ENCODE results near the gene CASK.

The CASK gene

DNA sequence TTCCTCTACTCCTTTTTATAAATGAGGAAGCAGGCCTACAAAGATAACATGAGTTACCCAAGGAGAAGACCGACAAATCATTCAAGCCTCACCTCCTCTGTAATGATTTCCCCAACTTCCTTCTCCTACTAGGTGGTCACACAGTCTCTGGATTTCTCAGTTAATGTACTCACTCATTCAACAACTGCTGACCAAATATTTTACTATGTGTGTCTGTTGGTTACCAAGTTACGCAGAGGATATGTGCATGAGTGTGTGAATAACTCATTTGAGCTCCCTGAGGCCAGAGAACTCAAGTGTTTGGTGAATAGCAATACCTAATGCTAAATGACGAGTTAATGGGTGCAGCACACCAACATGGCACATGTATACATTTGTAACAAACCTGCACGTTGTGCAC is 10.4 kb downstream of the CASK start:
- DNase-seq (ENCODE audit: low spot score), result no peak

DNA sequence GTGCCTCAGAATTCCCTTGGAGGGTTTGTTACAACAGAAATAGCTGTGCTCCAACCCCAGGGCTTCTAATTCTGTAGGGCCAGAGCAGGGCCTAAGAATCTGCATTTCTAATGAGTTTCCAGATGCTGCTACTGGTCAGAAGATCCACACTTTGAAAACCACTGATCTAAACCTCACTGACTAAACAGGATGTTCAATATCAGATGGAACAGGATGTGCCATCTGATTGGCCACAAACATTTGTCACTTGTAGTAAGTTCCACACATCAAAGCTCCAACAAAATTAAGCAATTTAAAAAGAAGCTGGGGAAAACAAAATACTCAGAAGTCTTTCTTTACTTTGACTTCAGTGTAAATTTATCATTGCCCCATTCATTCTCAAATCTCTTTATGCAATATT is 14.3 kb downstream of the CASK start:
- DNase-seq (ENCODE audit: low spot score), result no peak

DNA sequence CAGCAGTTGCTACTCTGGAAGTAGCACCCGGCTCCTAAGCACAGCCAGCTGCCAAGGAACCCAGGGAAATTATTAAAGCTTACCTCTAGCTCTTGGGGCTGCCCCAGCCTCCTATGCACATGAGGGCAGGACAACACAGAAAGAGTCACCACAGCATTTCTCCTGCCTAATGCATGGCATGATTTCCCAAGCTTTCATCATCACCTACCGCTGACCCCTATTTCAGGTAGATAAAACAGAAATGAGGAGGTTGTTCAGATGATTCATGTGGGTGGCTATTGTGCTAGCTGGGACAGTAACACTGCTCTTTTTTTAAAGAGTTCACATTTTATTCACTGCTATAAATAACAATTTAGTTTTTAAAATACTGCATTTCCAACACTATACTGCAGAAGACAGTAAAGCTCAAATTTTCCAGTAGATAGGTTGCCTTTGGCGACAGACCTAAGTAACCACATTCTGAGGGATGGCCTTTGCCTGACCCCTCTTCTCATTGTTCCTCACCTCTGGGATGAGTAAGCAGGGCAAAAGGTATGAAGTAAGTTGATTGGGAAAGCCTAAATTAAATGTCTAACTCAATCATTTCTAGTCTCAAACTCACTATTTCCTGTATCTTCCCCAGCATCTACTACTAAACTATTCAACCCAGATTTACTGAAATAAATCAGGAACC is 16.7 kb downstream of the CASK start:
- DNase-seq (ENCODE audit: low spot score), result no peak

DNA sequence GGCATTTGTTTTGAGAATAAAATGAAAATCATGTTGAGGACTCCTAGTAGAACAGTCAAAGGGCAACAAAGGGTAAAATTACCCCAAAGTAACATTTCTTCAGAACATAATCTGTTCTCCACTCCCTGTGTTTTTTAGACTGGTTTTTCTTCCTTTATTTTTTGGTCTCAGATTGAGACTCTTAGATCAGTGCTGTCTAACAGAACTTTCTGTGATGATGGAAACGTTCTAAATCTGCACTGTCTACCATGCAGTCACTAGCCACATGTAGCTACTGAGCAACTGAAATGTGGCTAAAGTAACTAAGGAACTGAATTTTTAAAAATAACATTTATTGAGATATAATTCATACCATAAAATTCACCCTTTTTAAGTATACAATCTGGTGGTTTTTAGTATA is 19.8 kb downstream of the CASK start:
- DNase-seq (ENCODE audit: low spot score), result no peak

DNA sequence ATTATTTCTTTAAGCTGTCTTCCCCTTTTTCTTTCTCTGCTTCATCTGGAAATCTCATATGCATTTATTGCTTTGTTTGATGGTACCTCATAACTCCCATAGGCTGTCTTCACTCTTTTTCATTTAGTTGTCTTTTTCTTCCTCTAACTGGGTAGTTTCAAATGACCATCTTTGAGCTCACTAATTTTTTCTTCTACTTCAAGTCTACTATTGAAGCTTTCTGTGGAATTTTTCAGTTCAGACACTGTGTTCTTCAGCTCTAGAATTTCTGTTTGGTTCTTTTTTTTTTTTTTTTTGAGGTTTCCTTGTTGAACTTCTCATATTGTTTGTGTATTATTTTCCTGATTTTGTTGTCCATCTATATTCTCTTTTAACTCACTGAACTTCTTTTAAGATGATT is 23.0 kb downstream of the CASK start:
- DNase-seq (ENCODE audit: low spot score), result no peak

DNA sequence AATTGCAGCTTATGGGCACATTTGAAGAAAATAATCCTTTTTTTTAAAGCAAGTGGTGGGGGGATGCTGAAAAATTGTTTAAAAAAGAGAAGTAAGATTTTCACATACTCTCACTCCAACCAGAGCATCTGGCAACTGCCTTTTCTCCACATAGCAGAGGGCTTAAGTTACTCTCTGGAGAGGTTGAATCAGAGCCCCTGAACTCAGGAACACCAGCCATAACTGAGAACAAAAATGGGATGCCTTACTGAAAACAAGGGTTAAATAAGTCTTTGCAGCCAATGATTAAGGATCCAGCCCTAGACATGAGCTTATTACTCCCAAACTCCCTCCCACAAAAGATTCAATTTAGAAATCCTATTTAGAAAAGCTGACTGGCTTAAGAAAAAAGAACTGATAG is 27.5 kb downstream of the CASK start:
- DNase-seq (ENCODE audit: low spot score), result no peak

DNA sequence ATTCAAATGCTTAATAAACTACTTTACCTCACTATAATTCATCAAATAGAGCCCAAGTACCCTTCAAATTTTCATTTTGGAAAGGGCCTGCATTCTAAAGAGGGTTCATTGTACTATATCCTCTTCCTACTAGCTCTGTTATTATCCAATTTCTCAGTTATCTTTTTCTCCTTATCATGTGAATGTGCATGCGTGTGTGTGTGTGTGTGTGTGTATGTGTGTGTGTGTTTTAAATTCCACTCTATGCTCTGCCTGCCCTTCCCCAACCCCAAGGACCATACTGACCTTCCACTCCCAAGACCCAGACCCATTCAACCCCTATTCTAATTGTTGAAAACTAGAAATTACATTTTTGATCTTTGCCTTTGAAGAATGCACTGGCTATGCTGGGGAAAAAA is 33.3 kb downstream of the CASK start:
- DNase-seq (ENCODE audit: low spot score), result no peak

DNA sequence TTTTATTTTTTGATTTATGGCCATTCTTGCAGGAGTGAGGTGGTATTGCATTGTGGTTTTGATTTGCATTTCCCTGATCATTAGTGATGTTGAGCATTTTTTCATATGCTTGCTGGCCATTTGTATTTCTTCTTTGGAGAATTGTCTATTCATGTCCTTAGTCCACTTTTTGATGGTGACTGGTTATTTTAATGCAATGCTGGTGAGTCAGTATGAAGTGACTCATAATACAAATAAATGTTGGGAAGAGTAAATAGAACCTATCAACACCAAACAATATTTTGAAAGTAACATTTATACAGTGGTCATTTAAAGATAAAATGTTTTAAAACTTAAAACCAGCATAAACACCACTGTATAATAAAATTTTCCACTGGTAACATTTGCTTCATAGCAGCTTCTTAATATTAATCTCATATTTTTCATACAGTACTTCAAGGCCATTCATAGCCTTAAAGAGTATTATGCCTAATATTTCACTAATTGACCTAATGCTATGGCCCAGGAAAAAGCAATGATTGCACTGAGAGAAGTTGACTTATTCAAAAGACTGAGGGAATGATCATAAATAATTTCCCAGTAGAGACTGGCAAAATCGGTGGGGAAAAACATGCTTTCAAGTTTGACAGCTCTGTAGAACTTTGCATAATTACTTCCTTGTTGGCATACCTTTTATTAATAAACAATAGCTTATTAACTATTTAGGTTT is 33.9 kb downstream of the CASK start:
- DNase-seq (ENCODE audit: low spot score), result no peak

DNA sequence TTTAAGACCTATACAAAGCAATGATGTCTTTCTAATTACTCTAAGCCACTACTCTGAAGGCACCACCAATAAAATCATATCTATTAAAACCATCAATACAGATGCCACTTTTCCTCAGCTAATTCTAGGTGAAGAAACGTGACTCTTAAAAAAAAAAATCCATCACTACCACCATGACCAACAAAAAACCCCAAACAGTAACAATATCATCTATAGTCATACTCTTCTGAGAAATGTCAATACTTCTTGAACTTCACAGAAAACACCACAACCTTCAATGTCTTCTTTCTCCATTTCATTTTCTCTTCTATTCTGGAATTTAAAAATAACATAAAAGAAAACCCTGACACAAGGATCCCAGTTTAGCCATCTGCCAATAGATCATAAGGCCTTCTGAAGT is 35.7 kb downstream of the CASK start:
- DNase-seq (ENCODE audit: low spot score), result no peak

DNA sequence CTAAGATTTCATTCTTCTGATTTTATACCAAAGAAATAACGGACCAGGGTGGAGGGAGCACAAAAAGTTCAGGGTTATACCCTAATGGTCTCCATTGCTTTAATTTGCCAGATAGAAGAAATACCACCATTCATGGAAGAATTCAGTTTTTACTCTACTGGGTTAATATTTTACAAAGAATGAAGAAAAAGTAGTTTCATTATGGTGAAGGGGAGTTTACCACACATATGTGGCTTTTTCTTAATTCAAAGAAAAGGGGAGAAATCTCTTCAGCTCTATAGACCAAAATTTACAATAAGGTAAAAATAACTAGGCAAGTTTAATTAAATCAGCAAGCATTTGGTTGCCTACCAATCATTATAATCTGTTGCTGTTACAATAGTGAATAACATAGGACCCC is 37.6 kb downstream of the CASK start:
- DNase-seq (ENCODE audit: low spot score), result no peak

DNA sequence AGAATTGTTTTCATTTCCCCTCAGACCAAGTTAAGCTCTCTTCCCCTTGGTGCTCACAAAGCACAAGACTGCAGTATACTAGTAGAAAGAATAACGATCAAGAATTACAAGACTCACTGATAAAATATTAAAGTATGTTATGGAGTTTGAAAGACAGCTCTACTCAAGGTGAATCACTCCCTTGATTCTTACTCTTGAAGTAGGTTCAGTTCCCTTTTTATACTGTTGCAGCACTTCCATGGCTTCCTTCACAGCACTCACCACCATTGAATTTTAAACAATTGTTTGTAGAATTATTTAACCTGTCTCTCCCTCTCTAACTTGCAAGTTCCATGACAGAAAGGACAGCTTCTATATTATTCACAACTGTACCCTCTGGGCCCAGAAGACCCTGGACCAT is 42.2 kb downstream of the CASK start:
- no peak for DNase-seq (ENCODE audit: low spot score)

DNA sequence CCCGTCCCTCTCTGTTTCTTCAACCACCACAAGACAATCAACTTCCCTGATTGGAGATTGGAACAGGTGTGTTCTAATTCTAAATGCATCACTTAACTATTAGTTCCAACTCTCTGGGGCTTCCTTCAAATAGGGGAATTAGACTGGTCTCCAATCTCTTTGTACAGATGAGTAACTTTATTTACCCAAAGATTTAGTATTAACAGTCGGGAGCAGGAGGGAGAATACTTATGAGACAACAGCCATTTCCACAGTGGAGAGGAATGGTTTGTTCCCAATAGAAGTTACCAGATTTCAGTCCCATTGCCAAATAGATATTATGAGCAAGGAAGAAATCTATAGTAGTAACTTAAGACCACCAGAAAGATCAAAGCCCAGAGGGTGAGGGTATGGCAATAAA is 46.2 kb downstream of the CASK start:
- DNase-seq (ENCODE audit: low spot score), result no peak

DNA sequence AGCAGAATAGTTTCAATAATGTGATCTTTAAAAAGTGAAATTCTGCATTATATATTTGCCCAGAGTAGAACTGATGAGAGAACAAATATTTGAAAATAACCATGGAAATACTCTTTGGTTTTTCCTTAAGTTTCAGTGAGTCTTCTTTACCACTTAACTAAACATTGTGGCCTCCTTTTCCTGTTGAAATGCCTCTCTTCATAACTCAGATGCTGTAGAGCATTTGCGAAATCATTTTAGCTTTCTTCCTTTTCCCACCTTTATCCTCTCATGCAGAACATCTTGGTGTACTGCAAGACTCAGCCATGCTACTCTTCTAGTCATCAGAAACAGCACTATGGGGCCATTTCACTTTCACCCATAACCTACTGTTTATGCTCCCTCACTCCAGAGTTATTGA is 48.2 kb downstream of the CASK start:
- DNase-seq (ENCODE audit: low spot score), result no peak

DNA sequence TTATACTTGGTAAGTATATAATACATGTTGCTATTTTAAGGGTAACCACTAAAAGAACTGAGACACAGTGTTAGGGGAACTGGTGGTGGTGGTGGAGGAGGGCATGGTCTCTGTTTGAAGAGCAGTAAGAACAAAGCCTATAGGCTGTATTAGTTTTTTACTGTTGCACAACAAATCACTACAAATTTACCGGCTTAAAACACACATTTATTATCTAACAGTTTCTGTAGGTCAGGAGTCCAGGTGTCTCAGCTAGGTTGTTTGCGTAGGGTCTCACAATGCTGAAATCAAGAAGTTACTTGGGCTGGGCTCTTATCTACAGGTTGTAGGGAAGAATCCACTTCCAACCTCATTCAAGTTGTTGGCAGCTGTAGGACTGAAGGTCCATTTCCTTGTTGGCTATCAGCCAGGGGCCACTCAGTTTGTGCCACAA is 52.6 kb downstream of the CASK start:
- DNase-seq (ENCODE audit: low spot score), result no peak

DNA sequence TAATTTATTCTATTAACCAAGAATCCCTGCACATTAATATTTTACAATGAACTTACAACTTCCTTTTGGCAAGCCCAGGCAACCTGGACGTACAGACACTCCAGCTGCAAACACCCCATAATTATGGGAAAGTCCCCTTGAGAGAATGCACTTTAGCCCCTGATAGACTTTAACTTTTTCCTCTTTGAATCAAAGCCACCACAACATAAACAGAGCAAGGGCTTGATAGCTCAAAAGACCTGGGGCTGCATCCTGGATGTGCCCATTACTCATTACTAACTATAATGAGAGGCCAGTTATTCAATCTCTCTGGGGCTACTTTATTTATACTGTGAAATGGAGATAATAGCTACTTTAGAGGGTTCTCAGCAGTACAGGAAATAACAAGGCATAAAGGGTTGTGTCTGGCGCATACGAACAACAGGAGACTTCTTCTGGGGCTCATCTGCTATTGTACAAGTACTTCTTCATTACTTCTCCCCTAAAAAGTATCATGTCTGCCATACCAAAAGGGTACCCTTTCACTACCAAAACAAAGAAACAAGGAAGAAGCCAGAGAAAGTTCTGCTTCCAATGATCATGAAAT is 54.9 kb downstream of the CASK start:
- DNase-seq (ENCODE audit: low spot score), result no peak

DNA sequence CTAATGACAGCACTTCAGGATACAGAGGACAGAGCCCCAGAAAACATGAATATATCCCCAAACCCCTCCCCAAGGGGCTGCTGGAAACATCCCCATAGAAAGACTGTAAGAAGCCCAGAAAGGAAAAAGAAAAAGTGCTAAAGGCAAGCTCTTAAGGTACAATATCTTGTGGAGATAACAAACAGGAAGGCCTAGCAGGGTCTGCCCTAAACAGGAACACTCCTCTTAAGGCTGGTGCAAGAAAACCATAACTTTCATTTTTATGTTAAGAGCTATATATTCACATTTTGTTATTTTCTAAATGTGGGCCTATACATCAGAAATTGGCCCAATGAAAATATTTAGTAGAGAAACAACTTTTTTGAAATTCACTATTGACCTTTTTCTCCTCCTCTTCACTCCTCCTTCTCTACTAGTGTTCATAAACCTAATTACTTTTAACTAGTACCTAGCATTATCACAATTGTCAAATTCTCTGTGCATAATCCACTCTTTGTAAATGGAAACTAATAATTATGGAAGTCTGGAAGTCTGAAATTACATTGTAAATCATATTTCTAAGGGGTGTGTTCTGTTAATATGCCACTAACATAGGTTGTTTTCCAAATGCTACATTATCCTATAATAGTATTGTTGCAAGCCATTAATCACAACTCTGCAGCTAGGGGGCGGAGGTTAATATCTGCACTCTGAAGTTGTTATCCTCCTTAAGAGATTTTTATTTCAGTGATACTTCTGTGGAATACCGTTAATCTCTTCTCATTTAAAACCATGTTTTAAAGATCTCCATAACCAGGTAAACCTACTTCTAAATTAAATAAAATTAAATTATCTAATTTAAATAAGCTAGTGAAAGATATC is 59.8 kb downstream of the CASK start:
- DNase-seq (ENCODE audit: low spot score), result no peak

DNA sequence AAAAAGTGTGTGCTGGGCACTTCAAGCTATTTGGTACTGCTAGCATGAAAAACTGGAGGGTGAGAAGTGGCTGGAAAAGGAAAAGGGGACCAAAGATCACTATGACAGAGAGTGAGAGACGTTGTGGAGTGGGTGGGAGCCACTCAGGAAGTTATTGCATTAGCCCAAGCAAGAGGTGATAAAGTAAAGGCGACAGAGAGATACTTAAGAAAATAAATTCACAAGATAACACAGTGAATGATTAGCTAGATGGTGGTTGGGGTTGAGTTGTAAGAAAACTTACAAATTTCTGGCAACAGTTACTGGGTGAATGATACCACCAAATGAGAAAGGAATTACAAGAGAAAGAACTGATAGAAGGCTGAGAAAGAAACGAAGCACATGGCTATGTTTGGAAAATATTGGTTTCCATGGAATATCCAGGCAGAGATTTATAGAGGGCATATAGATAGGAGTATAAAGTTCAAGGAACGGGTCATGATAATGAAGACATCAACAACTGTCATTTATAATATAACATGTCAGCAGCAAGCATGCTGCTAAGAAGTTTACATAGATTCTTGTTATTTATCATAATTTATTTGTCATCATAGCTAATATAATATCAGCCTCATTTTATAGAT is 60.7 kb downstream of the CASK start:
- no peak for DNase-seq (ENCODE audit: low spot score)

DNA sequence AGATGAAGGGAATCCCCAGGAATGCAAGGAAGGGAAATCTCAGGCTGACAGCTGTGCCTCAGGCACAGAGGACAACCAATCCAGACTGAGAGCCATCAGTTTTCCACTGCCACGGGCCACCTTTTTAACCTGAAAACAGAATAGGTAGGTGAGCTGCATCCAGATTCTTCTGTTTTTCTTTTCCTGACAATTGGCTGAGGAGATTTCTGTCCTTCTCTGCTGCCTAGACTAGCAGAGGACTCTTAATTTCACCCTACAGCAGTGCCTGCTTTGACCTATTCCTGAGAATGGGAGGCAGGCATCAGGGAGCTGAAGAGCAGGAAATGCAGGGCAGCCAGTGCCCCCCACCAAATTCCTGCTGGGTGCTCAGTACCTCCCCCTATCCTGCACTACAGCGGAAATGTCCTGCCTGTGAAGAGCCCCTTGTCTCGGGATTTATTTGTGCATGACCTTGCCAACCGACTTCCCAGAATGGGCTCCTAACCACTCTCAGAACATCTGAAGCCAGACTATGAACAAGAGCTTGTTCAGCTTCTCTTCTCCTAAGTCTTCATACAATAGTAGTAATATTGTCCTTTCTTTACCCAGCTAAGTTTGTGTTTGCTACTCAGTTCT is 65.1 kb downstream of the CASK start:
- DNase-seq (ENCODE audit: low spot score), result no peak

DNA sequence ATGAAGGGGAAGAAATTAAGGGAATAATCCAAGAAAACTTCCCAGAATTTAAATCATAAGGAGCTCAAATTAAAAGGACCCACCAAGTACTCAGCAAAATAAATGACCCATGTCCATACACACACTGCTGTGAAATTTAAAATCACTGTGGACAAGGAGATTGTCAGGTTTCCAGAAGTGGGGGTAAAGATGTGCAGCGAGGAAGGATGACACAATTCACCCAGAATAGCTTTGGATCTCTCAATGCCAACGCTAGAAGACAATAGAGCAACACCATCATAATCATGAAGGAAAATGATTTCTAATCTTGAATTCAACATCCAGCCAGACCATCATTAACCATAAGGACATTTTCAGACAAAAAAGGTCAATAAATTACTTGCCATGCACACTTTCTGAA is 65.7 kb downstream of the CASK start:
- no peak for DNase-seq (ENCODE audit: low spot score)

DNA sequence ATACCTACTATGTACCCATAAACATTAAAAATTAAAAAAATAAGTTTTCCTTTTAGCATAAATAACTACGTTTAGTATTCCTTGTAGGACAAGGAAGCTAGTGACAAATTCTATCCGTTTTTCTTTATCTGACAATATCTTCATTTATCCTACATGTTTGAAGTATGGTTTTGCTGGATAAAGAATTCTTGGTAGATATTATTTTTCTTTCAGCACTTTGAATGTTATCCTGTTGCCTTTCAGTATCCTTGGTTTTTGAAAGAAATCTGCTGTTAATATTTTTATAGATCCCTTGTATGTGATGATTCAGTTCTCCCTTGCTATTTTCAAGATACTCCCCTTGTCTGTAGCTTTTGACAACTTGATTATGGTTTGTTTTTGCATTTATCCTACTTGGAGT is 76.6 kb downstream of the CASK start:
- DNase-seq (ENCODE audit: low spot score), result no peak

DNA sequence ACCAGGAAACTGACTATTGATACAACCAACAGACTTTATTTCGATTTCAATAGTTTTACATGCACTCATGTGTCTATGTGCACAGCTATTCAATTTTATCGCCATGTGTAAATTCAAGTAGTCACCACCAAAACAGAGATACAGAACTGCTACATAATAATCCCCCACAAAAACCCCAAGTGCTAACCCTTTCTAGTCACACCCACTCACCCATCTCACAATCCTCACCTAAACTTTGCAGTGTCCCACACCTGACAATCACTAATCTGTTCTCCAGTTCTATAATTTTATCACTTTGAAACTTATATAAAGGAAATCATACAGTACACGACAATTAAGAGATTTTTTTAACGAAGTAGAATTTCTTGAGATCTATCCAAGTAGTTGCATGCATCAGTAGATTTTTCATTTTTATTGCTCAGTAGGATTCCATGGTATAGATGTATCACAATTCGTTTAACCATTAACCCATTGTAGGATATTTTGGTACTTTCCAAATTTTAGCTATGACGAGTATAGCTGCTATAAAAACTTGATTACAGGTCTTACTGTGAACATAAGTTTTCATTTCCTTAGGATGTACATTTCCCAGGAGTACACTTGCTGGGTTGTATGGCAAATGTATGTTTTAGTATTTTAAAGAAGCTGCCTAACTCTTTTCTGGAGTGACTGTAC is 85.9 kb downstream of the CASK start:
- no peak for DNase-seq (ENCODE audit: low spot score)

Measured in GM03348 (cell line).